H9 (cell line): ENCODE results near the gene TMEM208. TPM values are rescaled to one million over a fixed set of nuclear protein-coding genes. Genes with fewer than 3 reads are reported as not detected.

Experiments used
- DNase-seq: peaks from one replicate; pipeline ENCODE4 v3.0.0-alpha.2; 2017
- H2AFZ ChIP-seq: one replicate; pipeline ENCODE4 v1.6.1; 2013; ENCODE audit warnings: mild to moderate bottlenecking, low read length, control low read depth, moderate library complexity
- H2AK5ac ChIP-seq: 2 replicates; pipeline ENCODE4 v1.6.1; 2013; ENCODE audit warnings: low read length, control low read depth, mixed read lengths; ENCODE audit not compliant: insufficient read length
- H2BK120ac ChIP-seq: one replicate; pipeline ENCODE4 v1.6.1; 2013; ENCODE audit warnings: low read depth, mild to moderate bottlenecking, low read length, control low read depth, inconsistent platforms; ENCODE audit not compliant: poor library complexity, severe bottlenecking
- H2BK12ac ChIP-seq: 2 replicates; pipeline ENCODE4 v1.6.1; 2013; ENCODE audit warnings: low read length, control low read depth, mixed read lengths, low read depth; ENCODE audit not compliant: insufficient read length
- H2BK15ac ChIP-seq: 2 replicates; pipeline ENCODE4 v1.6.1; 2013; ENCODE audit warnings: low read depth, low read length, control low read depth
- H2BK20ac ChIP-seq: one replicate; pipeline ENCODE4 v1.6.1; 2013; ENCODE audit warnings: low read depth, mild to moderate bottlenecking, low read length, control low read depth, inconsistent platforms; ENCODE audit not compliant: poor library complexity, severe bottlenecking
- H2BK5ac ChIP-seq: 2 replicates; pipeline ENCODE4 v1.6.1; 2013; ENCODE audit warnings: low read length, control low read depth, mixed read lengths; ENCODE audit not compliant: insufficient read length
- H3K14ac ChIP-seq: 2 replicates; pipeline ENCODE4 v1.6.1; 2013; ENCODE audit warnings: low read length, control low read depth; ENCODE audit not compliant: insufficient read depth
- H3K18ac ChIP-seq: 2 replicates; pipeline ENCODE4 v1.6.1; 2013; ENCODE audit warnings: low read depth, mild to moderate bottlenecking, mixed read lengths, low read length, control low read depth; ENCODE audit not compliant: insufficient read length
- H3K23ac ChIP-seq: 2 replicates; pipeline ENCODE4 v1.6.1; 2013; ENCODE audit warnings: low read length, control low read depth, mixed read lengths, low read depth; ENCODE audit not compliant: insufficient read length
- H3K23me2 ChIP-seq: 2 replicates; pipeline ENCODE4 v1.6.1; 2013; ENCODE audit warnings: low read depth, mild to moderate bottlenecking, mixed read lengths, low read length, control low read depth; ENCODE audit not compliant: insufficient read length, poor library complexity, severe bottlenecking
- H3K27ac ChIP-seq: 2 replicates; pipeline ENCODE4 v1.5.1; 2013; ENCODE audit warnings: low read length, control low read depth, mixed read lengths, low read depth; ENCODE audit not compliant: insufficient read length
- H3K27me3 ChIP-seq: 2 replicates; pipeline ENCODE4 v1.6.1; 2013; ENCODE audit warnings: low read length, control low read depth, inconsistent platforms; ENCODE audit not compliant: insufficient read depth
- H3K4ac ChIP-seq: 2 replicates; pipeline ENCODE4 v1.6.1; 2013; ENCODE audit warnings: low read depth, mild to moderate bottlenecking, control low read depth, inconsistent platforms, low read length, moderate library complexity
- H3K4me1 ChIP-seq: 2 replicates; pipeline ENCODE4 v1.6.1; 2013; ENCODE audit warnings: low read length, control low read depth, inconsistent platforms; ENCODE audit not compliant: insufficient read depth
- H3K4me2 ChIP-seq: 2 replicates; pipeline ENCODE4 v1.6.1; 2013; ENCODE audit warnings: low read length, control low read depth, mixed read lengths; ENCODE audit not compliant: insufficient read length, insufficient read depth
- H3K56ac ChIP-seq: 2 replicates; pipeline ENCODE4 v1.6.1; 2013; ENCODE audit warnings: low read depth, mild to moderate bottlenecking, mixed read lengths, low read length, control low read depth; ENCODE audit not compliant: insufficient read length
- H3K79me1 ChIP-seq: 2 replicates; pipeline ENCODE4 v1.6.1; 2013; ENCODE audit warnings: low read depth, mild to moderate bottlenecking, moderate library complexity, low read length, control low read depth, inconsistent platforms; ENCODE audit not compliant: insufficient read depth, poor library complexity, severe bottlenecking
- H3K79me2 ChIP-seq: 2 replicates; pipeline ENCODE4 v1.6.1; 2013; ENCODE audit warnings: low read length, control low read depth, inconsistent platforms; ENCODE audit not compliant: insufficient read depth
- H3K9ac ChIP-seq: 2 replicates; pipeline ENCODE4 v1.6.1; 2013; ENCODE audit warnings: low read length, control low read depth, mixed read lengths; ENCODE audit not compliant: insufficient read length; ENCODE audit errors: extremely low read depth
- H3K9me3 ChIP-seq: one replicate; pipeline ENCODE4 v1.6.1; 2013; ENCODE audit warnings: low read depth, low read length, inconsistent platforms; ENCODE audit not compliant: control insufficient read depth
- H3T11ph ChIP-seq: one replicate; pipeline ENCODE4 v1.6.1; 2013; ENCODE audit warnings: mild to moderate bottlenecking, low read length, control low read depth, inconsistent platforms
- H4K20me1 ChIP-seq: one replicate; pipeline ENCODE4 v1.6.1; 2013; ENCODE audit not compliant: control insufficient read depth, insufficient read length, insufficient read depth
- H4K5ac ChIP-seq: 2 replicates; pipeline ENCODE4 v1.6.1; 2013; ENCODE audit warnings: low read depth, mild to moderate bottlenecking, mixed read lengths, low read length, control low read depth; ENCODE audit not compliant: insufficient read length
- H4K8ac ChIP-seq: replicated peaks from 2 replicates; pipeline ENCODE4 v1.6.1; 2013; ENCODE audit warnings: low read length, control low read depth, mixed read lengths, low read depth; ENCODE audit not compliant: insufficient read length
- H4K91ac ChIP-seq: 2 replicates; pipeline ENCODE4 v1.6.1; 2013; ENCODE audit warnings: low read depth, mild to moderate bottlenecking, moderate library complexity, mixed read lengths, low read length, control low read depth; ENCODE audit not compliant: insufficient read length
- H3K27ac Mint-ChIP-seq, 3 experiments: 2 replicates in 2 of 3; 3 replicates in 1 of 3; pipeline ENCODE4 v1.8.0; 2020 to 2021; ENCODE audit warnings: mixed read lengths in 3 of 3, mild to moderate bottlenecking in 1 of 3, moderate library complexity in 1 of 3
- H3K27me3 Mint-ChIP-seq: 2 replicates; pipeline ENCODE4 v1.8.0; 2021; ENCODE audit warnings: low read depth, mild to moderate bottlenecking, moderate library complexity, mixed read lengths
- H3K36me3 Mint-ChIP-seq, 3 experiments: 2 replicates in 2 of 3; 3 replicates in 1 of 3; pipeline ENCODE4 v1.8.0; 2020 to 2021; ENCODE audit warnings: low read depth in 3 of 3, mixed read lengths in 3 of 3; ENCODE audit not compliant: insufficient read depth in 1 of 3
- H3K4me1 Mint-ChIP-seq, 2 experiments: 2 replicates each; pipeline ENCODE4 v1.8.0; 2020; ENCODE audit warnings: mixed read lengths in 2 of 2
- H3K4me3 Mint-ChIP-seq, 2 experiments: 2 replicates in 1 of 2; 3 replicates in 1 of 2; pipeline ENCODE4 v1.8.0; 2020 to 2021; ENCODE audit warnings: mild to moderate bottlenecking in 2 of 2, mixed read lengths in 2 of 2, moderate library complexity in 1 of 2
- H3K9me3 Mint-ChIP-seq, 2 experiments: 2 replicates in 1 of 2; 3 replicates in 1 of 2; pipeline ENCODE4 v1.8.0; 2020; ENCODE audit warnings: mild to moderate bottlenecking in 2 of 2, mixed read lengths in 2 of 2, moderate library complexity in 1 of 2
- WGBS: extraction: QIAGEN DNeasy Blood & Tissue Kit; methylation state at CpG from one replicate; pipeline ENCODE4 v1.1.7; 2013; ENCODE audit warnings: missing lambda C conversion rate, low lambda C conversion rate, mixed read lengths; ENCODE audit not compliant: insufficient read length; ENCODE audit errors: extremely low coverage; 5-methylcytosine and 5-hydroxymethylcytosine counted together
- total RNA-seq: library from RNA; stranded (reverse); gene quantifications from 2 replicates; pipeline ENCODE4 v1.2.1, GENCODE V29; 2021
- TF ChIP-seq, protein P1 (sequence below): fragments of 200-600 bp; sonication (generic); conservative IDR thresholded peaks from 3 replicates; pipeline ENCODE4 v1.8.0; 2021; ENCODE audit warnings: antibody characterized with exemption, mild to moderate bottlenecking

The TMEM208 gene
- total RNA-seq, 1 experiment from 2014 or later: 42.6 TPM

DNA sequence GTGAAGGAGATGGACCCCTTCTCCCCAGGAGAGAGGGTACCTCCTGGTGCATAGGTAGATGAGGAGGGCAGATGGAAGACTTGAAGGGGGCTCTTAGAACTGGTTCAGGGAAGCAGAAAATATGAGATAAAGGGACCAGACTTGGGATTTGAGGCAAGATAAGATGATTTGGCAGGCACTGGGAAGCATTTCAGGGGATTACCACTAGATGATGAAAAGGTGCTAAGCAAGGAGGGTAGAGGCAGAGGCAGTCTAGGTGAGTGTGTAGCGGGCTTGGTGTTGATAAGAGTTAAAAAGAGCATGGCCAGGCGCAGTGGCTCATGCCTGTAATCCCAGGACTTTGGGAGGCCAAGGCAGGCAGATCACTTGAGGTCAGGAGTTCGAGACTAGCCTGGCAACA, 36.3 kb downstream of the TMEM208 start:
- H3K56ac ChIP-seq: no peak overlapping the region
- H2BK120ac ChIP-seq: no peak overlapping the region
- no peak overlapping the region for H2AFZ ChIP-seq
- no peak overlapping the region for H3K27ac ChIP-seq
- Mint-ChIP-seq H3K36me3 (no peaks in the 10 kb centered on the region; a peak in 1 of 7 replicates), H3K4me1 (no peaks in the 10 kb centered on the region), H3K27me3 (peaks cover 24% of the 10 kb centered on the region), H3K4me3 (no peak overlapping the region), H3K9me3 (no peaks in the 10 kb centered on the region), H3K27ac (no peak overlapping the region)
- H2BK5ac ChIP-seq: no peak overlapping the region
- no peak overlapping the region for H3K14ac ChIP-seq
- no peak overlapping the region for H4K91ac ChIP-seq
- H3T11ph ChIP-seq: no peak overlapping the region
- no peaks in the 10 kb centered on the region for H3K4me1 ChIP-seq
- H3K4ac ChIP-seq: no peak overlapping the region
- H2AK5ac ChIP-seq: no peak overlapping the region
- H2BK15ac ChIP-seq: no peak overlapping the region
- TF ChIP-seq, protein P1, sequence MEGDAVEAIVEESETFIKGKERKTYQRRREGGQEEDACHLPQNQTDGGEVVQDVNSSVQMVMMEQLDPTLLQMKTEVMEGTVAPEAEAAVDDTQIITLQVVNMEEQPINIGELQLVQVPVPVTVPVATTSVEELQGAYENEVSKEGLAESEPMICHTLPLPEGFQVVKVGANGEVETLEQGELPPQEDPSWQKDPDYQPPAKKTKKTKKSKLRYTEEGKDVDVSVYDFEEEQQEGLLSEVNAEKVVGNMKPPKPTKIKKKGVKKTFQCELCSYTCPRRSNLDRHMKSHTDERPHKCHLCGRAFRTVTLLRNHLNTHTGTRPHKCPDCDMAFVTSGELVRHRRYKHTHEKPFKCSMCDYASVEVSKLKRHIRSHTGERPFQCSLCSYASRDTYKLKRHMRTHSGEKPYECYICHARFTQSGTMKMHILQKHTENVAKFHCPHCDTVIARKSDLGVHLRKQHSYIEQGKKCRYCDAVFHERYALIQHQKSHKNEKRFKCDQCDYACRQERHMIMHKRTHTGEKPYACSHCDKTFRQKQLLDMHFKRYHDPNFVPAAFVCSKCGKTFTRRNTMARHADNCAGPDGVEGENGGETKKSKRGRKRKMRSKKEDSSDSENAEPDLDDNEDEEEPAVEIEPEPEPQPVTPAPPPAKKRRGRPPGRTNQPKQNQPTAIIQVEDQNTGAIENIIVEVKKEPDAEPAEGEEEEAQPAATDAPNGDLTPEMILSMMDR: no peak
- H3K27me3 ChIP-seq: no peaks in the 10 kb centered on the region
- H3K9me3 ChIP-seq: no peaks in the 10 kb centered on the region
- no peak overlapping the region for H2BK20ac ChIP-seq
- H3K23me2 ChIP-seq: no peaks in the 10 kb centered on the region
- H3K79me1 ChIP-seq: no peaks in the 10 kb centered on the region
- WGBS: no CpG with 5 or more reads among the region's 3 CpGs
- no peak overlapping the region for H2BK12ac ChIP-seq
- H3K9ac ChIP-seq: no peak overlapping the region
- H3K4me2 ChIP-seq: no peak overlapping the region
- no peak overlapping the region for H3K23ac ChIP-seq
- DNase-seq: no peak
- no peak overlapping the region for H3K18ac ChIP-seq
- no peaks in the 10 kb centered on the region for H3K79me2 ChIP-seq
- no peak overlapping the region for H4K8ac ChIP-seq
- H4K5ac ChIP-seq: no peak overlapping the region
- no peaks in the 10 kb centered on the region for H4K20me1 ChIP-seq
